B cell (primary cell): ENCODE data around the gene HHAT. TPM values are rescaled to one million over a fixed set of nuclear protein-coding genes. Genes with fewer than 3 reads are reported as not detected.

Experiments used
- ATAC-seq: fragments of 200-7000 bp; cut with Tn5 transposase; one replicate; pipeline ENCODE4 v1.10.0; 2021; ENCODE audit warnings: low read depth, mild to moderate bottlenecking, moderate number of reproducible peaks, moderate library complexity
- CTCF ChIA-PET: fragments of 350-600 bp; sonication (Branson Sonifier 250); formaldehyde crosslinking; loops from one replicate; lab custom pipeline; 2021; ENCODE audit warnings: antibody characterized with exemption, inconsistent platforms; lab: Charles Lee
- POLR2A ChIA-PET: fragments of 350-600 bp; sonication (Branson Sonifier 250); formaldehyde crosslinking; loops from one replicate; lab custom pipeline; 2021; ENCODE audit warnings: antibody characterized with exemption; lab: Charles Lee
- DNase-seq: peaks from one replicate; pipeline ENCODE4 v3.0.0; 2013
- H2AFZ ChIP-seq: 2 replicates; pipeline ENCODE4 v1.6.1; 2012; ENCODE audit warnings: mild to moderate bottlenecking, low read depth, low read length; ENCODE audit not compliant: insufficient read depth, poor library complexity, severe bottlenecking
- H3K27ac ChIP-seq, 2 donors: 1 replicate in 1 of 2; 2 replicates in 1 of 2; pipeline ENCODE4 v1.5.1; 2012 to 2013; ENCODE audit warnings: low read length in 2 of 2, mild to moderate bottlenecking in 2 of 2, moderate library complexity in 1 of 2
- H3K27me3 ChIP-seq, 4 experiments: fragments of 200-600 bp in 1 of 4; sonication (generic) in 1 of 4; replicated peaks in 1 of 4; 1 replicate in 2 of 4; 2 replicates in 2 of 4; pipeline versions ENCODE4 v1.6.1 to v1.7.0; 2013 to 2016; ENCODE audit warnings: low read length in 3 of 4, mild to moderate bottlenecking in 2 of 4, mixed read lengths in 1 of 4, moderate library complexity in 1 of 4; ENCODE audit not compliant: insufficient read depth in 4 of 4, control insufficient read depth in 3 of 4; ENCODE audit errors: control extremely low read depth in 1 of 4
- H3K36me3 ChIP-seq, 2 experiments: replicated peaks in 1 of 2; 1 replicate in 1 of 2; 2 replicates in 1 of 2; pipeline versions ENCODE4 v1.6.1 to v1.7.1; 2013; ENCODE audit warnings: low read length in 1 of 2; ENCODE audit not compliant: insufficient read depth in 2 of 2, control insufficient read depth in 1 of 2; ENCODE audit errors: control extremely low read depth in 1 of 2, extremely low read depth in 1 of 2
- H3K4me1 ChIP-seq, 2 donors: fragments of 200-600 bp in 1 of 2; sonication (generic) in 1 of 2; 1 replicate in 1 of 2; 2 replicates in 1 of 2; pipeline versions ENCODE4 v1.5.1 to v1.6.1; 2013 to 2017; ENCODE audit warnings: low read length in 2 of 2; ENCODE audit not compliant: control insufficient read depth in 2 of 2, insufficient read depth in 2 of 2
- H3K4me2 ChIP-seq: replicated peaks from 2 replicates; pipeline ENCODE3; 2012; ENCODE audit warnings: mild to moderate bottlenecking, low read depth, low read length; ENCODE audit not compliant: poor library complexity, severe bottlenecking
- H3K4me3 ChIP-seq, 5 experiments: fragments of 200-600 bp in 1 of 5; sonication (generic) in 1 of 5; 1 replicate in 3 of 5; 2 replicates in 2 of 5; pipeline versions ENCODE4 v1.5.1 to v1.7.0; 2011 to 2016; ENCODE audit warnings: low read length in 4 of 5, mild to moderate bottlenecking in 4 of 5, low read depth in 2 of 5, control low read depth in 1 of 5, moderate library complexity in 1 of 5; ENCODE audit not compliant: insufficient read depth in 1 of 5; ENCODE audit errors: control extremely low read depth in 1 of 5, extremely low read depth in 1 of 5
- H3K79me2 ChIP-seq: fragments of 200-600 bp; sonication (generic); one replicate; pipeline ENCODE4 v1.6.0; 2016; ENCODE audit warnings: low read length; ENCODE audit not compliant: control insufficient read depth, insufficient read depth
- H3K9ac ChIP-seq: fragments of 200-600 bp; sonication (generic); 2 replicates; pipeline ENCODE4 v1.6.1; 2017; ENCODE audit warnings: mild to moderate bottlenecking, low read length, moderate library complexity
- H3K9me3 ChIP-seq, 3 donors: one replicate each; pipeline versions ENCODE4 v1.6.1 to v1.7.1; 2013; ENCODE audit warnings: low read length in 2 of 3; ENCODE audit not compliant: control insufficient read depth in 2 of 3, insufficient read depth in 1 of 3; ENCODE audit errors: control extremely low read depth in 1 of 3
- H4K20me1 ChIP-seq: 2 replicates; pipeline ENCODE4 v1.6.0; 2012; ENCODE audit warnings: mild to moderate bottlenecking, low read length; ENCODE audit not compliant: insufficient read depth, control insufficient read depth, poor library complexity, severe bottlenecking
- H3K27ac Mint-ChIP-seq: one replicate; pipeline ENCODE4 v1.8.0; 2021; ENCODE audit warnings: mixed read lengths
- H3K27me3 Mint-ChIP-seq: one replicate; pipeline ENCODE4 v1.8.0; 2021; ENCODE audit warnings: mixed read lengths
- H3K4me1 Mint-ChIP-seq: one replicate; pipeline ENCODE4 v1.8.0; 2021; ENCODE audit warnings: mixed read lengths
- H3K4me3 Mint-ChIP-seq: one replicate; pipeline ENCODE4 v1.8.0; 2021; ENCODE audit warnings: mixed read lengths
- H3K9me3 Mint-ChIP-seq: one replicate; pipeline ENCODE4 v1.8.0; 2022; ENCODE audit warnings: mixed read lengths; ENCODE audit not compliant: insufficient read depth
- CTCF ChIP-seq: fragments of 200-600 bp; IDR thresholded peaks from one replicate; pipeline ENCODE4 v1.8.0; 2022; ENCODE audit warnings: antibody characterized with exemption, mild to moderate bottlenecking
- EZH2 ChIP-seq: IDR thresholded peaks from 2 replicates; pipeline ENCODE4 v1.6.1; 2012; ENCODE audit warnings: borderline replicate concordance, low read depth, mild to moderate bottlenecking, moderate library complexity, low read length; ENCODE audit not compliant: insufficient read depth, poor library complexity, severe bottlenecking
- WGBS: methylation state at CpG from one replicate; pipeline ENCODE4 v1.1.5; 2013; ENCODE audit warnings: missing lambda C conversion rate; ENCODE audit not compliant: insufficient coverage; 5-methylcytosine and 5-hydroxymethylcytosine counted together
- intact Hi-C: fragments of 100-400 bp; cut with micrococcal nuclease; formaldehyde crosslinking; loops from one replicate; pipeline ENCODE4 v1.10.0; 2022
- polyA plus RNA-seq: library from polyadenylated mRNA; depleted of rRNA; stranded (reverse); fragments of >200 nt; gene quantifications from 2 replicates; pipeline ENCODE4 v1.2.3, GENCODE V29; 2012
- total RNA-seq, 2 donors: library from RNA; stranded (reverse); fragments of 120-200 nt in 1 of 2; gene quantifications; 1 replicate in 1 of 2; 2 replicates in 1 of 2; pipeline versions ENCODE4 v1.2.3 to v1.2.4, GENCODE V29; 2013 to 2022

Gene HHAT
- total and polyA plus RNA-seq, 2 donors (not counting 1 experiment from before 2014, with no cell fraction given), result 4.0 to 28.2 TPM

GRCh38 chr1:210280221-210280620 is 48.5 kb upstream of the HHAT start:
- 55% methylated on average over 2 of the region's 5 CpGs for WGBS
- no peak overlapping the region for H3K9ac ChIP-seq
- H3K36me3 ChIP-seq, result no peaks in the 10 kb centered on the region
- H2AFZ ChIP-seq, result no peak overlapping the region
- no peaks in the 10 kb centered on the region for H3K4me1 ChIP-seq
- Mint-ChIP-seq H3K4me1 (no peaks in the 10 kb centered on the region), H3K4me3 (no peak overlapping the region), H3K27me3 (peaks cover 27% of the 10 kb centered on the region), H3K9me3 (peaks cover 16% of the 10 kb centered on the region), H3K27ac (no peak overlapping the region)
- TF ChIP-seq EZH2 (no peak), CTCF (no peak)
- ChIA-PET CTCF (no interaction called here), POLR2A (no interaction called here)
- H3K4me2 ChIP-seq, result no peak overlapping the region
- peaks cover 0 to 9% (median 0%) of the 10 kb centered on the region in 4 experiments for H3K27me3 ChIP-seq
- ATAC-seq (no peak), DNase-seq (no peak)
- H3K79me2 ChIP-seq, result no peaks in the 10 kb centered on the region
- no peak overlapping the region for H3K4me3 ChIP-seq
- no peak overlapping the region for H3K27ac ChIP-seq
- H3K9me3 ChIP-seq, result peaks cover 7 to 21% (median 8%) of the 10 kb centered on the region in 3 donors
- intact Hi-C loops, result no loop called here
- no peaks in the 10 kb centered on the region for H4K20me1 ChIP-seq

- WGBS, result 81% methylated on average over 4 of the region's 4 CpGs
- H4K20me1 ChIP-seq, result no peaks in the 10 kb centered on the region
- H3K27me3 Mint-ChIP-seq, result peaks cover 62% of the 10 kb centered on the region
- no peak overlapping the region for H2AFZ ChIP-seq
- H3K4me3 Mint-ChIP-seq, result no peak overlapping the region
- DNase-seq, result no peak
- H3K27ac Mint-ChIP-seq, result no peak overlapping the region
- no peaks in the 10 kb centered on the region for H3K9me3 Mint-ChIP-seq
- intact Hi-C loops, result no loop called here
- peaks cover 12 to 14% of the 10 kb centered on the region in 2 donors for H3K4me1 ChIP-seq
- no peak for ATAC-seq
- H3K9me3 ChIP-seq, result no peaks in the 10 kb centered on the region
- H3K27ac ChIP-seq, result no peak overlapping the region
- no peak for TF ChIP-seq EZH2
- TF ChIP-seq CTCF, result no peak
- peaks cover 3% of the 10 kb centered on the region for H3K4me1 Mint-ChIP-seq
- no peaks in the 10 kb centered on the region for H3K79me2 ChIP-seq
- POLR2A ChIA-PET, result no interaction called here
- H3K4me3 ChIP-seq, result no peak overlapping the region
- H3K4me2 ChIP-seq, result no peak overlapping the region
- no peak overlapping the region for H3K9ac ChIP-seq
- peaks cover 0 to 36% (median 26%) of the 10 kb centered on the region in 4 experiments for H3K27me3 ChIP-seq
- CTCF ChIA-PET, result no interaction called here
- H3K36me3 ChIP-seq, result no peaks in the 10 kb centered on the region
These were observed 40.6 kb upstream of the HHAT start for GRCh38 chr1:210288116-210288515.
